AG09319 (cell line): ENCODE data around the gene RNF225.
"Not testable (repeated sequence)": the region's sequence is repeated elsewhere in the genome, so short reads cannot be mapped to it uniquely, and the experiment has no call there.

ENCODE experiments used
- DNase-seq: peaks from one replicate; pipeline ENCODE4 v3.0.0-alpha.2; 2010; ENCODE audit warnings: low read depth; ENCODE audit errors: extremely low read depth
- TF ChIP-seq, protein P1 (sequence below): IDR thresholded peaks from 2 replicates; pipeline ENCODE4 v1.5.1; 2011; ENCODE audit warnings: low read depth, mild to moderate bottlenecking, inconsistent platforms, low read length, moderate library complexity

The RNF225 gene

GRCh38 chr19:58440556-58440955, 45.1 kb downstream of the RNF225 start:
- TF ChIP-seq, protein P1, sequence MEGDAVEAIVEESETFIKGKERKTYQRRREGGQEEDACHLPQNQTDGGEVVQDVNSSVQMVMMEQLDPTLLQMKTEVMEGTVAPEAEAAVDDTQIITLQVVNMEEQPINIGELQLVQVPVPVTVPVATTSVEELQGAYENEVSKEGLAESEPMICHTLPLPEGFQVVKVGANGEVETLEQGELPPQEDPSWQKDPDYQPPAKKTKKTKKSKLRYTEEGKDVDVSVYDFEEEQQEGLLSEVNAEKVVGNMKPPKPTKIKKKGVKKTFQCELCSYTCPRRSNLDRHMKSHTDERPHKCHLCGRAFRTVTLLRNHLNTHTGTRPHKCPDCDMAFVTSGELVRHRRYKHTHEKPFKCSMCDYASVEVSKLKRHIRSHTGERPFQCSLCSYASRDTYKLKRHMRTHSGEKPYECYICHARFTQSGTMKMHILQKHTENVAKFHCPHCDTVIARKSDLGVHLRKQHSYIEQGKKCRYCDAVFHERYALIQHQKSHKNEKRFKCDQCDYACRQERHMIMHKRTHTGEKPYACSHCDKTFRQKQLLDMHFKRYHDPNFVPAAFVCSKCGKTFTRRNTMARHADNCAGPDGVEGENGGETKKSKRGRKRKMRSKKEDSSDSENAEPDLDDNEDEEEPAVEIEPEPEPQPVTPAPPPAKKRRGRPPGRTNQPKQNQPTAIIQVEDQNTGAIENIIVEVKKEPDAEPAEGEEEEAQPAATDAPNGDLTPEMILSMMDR = no peak
- no peak for DNase-seq

- not testable (repeated sequence) for DNase-seq
These were observed 47.5 kb downstream of the RNF225 start for GRCh38 chr19:58442986-58443385.
